IPS DF 4.7 (cell line): ENCODE results near the gene CALHM2.
"Not testable (repeated sequence)": the region's sequence is repeated elsewhere in the genome, so short reads cannot be mapped to it uniquely, and the experiment has no call there.

Experiments used
- DNase-seq: peaks from one replicate; pipeline ENCODE4 v3.0.0-alpha.2; 2013; ENCODE audit warnings: low spot score; ENCODE audit errors: extremely low read depth

The CALHM2 gene, protein sequence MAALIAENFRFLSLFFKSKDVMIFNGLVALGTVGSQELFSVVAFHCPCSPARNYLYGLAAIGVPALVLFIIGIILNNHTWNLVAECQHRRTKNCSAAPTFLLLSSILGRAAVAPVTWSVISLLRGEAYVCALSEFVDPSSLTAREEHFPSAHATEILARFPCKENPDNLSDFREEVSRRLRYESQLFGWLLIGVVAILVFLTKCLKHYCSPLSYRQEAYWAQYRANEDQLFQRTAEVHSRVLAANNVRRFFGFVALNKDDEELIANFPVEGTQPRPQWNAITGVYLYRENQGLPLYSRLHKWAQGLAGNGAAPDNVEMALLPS

DNA sequence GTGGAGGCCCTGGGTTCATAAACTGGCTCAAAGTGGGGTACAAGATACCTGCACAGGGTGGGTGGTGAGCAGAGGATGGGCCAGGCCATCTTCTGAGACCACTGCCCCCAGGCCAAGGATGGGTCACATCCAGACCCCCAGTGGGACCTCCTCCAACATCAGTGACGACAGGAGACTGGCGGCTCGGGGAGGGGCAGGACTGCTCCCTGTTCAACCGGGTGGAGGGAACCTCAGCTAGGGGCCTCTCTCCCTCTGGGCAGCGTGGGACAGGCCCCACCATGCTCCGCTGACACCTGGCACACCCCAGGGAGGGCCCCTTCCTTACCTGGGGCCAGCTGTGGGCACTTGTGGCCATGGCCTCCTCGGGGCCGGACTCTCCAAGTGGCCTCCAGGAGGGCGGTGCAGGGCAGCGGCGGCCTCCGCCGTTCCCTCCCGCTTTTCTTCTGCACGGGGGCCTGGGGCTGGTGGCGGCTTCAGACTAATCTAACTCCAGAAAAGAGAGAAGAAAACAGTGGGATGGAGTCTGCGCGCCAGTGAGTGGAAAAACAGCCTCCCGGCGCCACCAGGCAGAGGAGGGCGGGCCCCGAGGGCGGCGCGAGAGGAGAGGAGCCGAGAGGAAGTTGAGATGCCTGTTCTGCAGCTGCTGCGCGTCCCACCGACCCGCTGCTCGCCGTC lies at the start of gene CALHM2:
Gene CALHM2, minus strand, starts transcription at position 540 of the 675 bp plus-strand sequence. CDS start 2,429 bp downstream, outside the sequence.
- DNase-seq: no peak

DNA sequence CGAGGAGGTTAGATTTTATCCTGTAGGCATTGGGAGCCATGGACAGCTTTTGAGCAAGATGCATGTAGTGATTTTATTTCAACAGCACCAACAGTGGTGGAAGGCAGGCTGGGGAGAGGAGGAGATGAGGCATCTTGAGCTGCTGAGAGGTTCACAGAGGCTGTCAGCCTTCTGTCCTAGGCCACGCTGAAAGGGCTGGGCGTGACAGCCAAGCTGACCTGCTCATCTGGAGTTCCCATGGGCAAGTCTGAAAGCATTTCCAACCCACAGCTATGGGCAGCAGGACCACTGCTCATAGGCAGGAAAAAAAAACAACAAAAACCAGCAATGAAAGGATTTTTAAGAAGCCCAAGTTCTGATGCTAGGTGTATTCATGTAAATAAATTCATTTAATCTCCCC lies 49.0 kb upstream of the CALHM2 start:
- no peak for DNase-seq

DNA sequence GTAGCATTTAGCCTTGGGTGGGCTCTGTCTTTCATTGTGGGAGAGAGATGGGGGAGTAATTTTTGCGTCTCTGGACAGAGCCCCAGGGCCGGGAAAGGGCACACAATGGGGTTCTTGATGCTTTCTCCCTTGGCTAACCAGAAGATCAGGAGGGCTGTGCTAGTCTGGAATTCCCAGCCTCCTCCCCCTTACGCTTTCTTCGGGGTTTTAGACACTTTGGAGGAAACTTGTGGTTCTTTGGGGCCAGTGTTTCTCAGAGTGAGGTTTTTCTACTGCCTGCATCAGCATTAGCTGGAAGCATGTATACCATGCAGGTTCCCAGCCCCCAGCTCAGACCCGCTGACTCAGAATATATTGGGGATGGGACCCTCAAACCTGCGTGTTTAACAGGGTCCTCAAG lies 48.3 kb upstream of the CALHM2 start:
- DNase-seq: no peak

DNA sequence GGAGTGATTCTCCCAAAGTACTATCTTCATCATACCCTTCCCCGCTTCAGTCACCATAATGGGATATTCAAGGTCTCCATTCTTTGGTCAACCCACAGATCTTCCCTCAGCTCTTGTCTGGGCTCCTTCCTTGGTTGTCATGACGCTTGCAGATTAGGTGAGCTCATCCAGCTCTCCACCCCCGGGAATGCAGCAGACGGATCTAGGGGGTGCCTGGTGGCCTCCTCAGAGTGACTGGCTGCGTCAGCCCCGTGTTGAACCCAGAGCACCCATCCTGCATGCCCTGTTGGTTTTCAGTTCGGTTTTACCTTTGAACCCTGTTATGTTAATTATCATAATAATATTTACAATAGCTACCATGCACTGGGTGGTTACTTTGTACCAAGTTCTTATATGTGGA lies 47.7 kb upstream of the CALHM2 start:
- DNase-seq: no peak

DNA sequence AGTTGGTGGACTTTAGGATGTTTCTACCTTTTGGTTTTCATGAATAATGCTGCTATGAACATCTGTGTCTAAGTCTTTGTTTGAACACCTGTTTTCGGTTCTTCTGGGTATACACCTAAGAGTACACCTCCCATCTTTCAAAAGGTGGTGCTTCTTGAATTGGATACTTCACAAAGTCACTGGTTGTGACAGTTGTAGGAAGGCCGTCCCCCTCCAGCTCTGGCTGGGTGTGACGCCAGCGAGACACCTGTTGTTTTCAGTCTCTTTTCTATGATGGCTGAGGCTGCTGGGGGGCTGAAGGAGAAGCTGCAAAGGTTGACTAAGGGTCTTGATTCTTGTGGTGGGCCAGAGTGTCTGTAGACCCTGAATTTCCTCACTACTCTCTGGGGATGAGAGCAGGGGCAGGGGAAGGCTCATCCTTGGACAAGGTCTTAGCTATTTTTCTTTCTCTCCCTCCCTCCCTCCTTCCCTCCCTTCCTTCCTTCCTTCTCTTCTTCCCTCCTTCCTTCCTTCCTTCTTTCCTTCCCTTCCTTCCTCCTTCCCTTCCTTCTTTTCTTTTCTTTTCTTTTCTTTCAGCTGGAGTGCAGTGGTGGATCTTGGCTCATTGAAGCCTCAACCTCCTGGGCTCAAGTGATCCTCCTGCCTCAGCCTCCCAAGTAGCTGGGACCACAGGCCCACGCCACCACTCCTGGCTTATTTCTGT lies 46.9 kb upstream of the CALHM2 start:
- no peak for DNase-seq

DNA sequence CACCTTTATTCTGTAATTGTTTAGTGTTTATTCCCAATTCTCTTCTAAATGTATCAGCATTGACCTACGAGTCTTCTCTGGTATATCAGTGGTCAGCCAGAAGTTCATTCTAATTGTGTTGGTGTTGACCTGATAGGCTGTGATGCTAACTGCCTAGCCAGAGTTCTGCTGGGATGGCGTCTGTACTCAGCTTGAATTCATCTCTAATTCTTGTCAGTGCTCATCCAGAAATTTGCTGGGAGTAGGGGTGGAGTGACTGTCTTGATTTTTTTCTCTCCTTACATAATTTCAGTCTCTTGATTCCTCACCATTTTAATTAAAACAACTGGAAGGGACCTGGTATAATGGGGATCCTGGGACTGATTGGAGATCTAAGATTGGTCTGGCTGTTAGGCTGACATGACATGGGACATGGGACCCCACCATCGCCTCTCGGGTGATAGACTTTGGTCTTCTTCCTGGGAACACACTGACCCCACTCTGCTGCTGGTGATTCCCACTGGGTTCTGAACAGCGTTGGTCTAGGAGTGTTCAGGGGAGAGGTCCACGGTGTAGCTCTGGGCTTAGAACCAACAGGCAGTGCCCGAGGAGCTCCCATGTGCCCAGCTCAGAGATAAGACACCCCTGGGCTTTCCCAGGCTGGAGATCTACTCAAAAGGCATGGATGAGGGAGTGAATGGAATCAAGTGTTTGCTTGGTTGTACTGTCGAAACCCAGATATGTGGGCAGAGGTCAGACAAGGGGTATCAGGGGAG lies 45.2 kb upstream of the CALHM2 start:
- DNase-seq: no peak

DNA sequence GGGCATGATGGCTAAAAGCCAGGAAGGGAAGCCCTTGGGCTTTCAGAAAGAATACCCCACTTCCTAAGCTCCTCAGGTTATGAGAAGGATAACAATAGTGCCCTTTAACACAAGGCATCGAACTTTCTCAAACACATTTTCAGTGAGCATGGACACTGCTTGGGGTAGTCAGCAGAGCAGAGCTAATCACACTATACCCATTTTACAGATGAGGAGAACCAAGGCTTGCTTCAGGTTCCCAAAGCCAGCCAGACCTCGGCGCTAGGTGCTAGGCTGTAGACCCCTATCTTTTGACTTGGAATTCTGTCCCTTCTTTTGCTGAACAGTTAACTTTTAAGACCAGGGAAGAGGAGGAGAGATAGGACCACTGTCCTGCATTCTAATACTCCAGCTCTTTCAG lies 43.2 kb upstream of the CALHM2 start:
- DNase-seq: no peak

DNA sequence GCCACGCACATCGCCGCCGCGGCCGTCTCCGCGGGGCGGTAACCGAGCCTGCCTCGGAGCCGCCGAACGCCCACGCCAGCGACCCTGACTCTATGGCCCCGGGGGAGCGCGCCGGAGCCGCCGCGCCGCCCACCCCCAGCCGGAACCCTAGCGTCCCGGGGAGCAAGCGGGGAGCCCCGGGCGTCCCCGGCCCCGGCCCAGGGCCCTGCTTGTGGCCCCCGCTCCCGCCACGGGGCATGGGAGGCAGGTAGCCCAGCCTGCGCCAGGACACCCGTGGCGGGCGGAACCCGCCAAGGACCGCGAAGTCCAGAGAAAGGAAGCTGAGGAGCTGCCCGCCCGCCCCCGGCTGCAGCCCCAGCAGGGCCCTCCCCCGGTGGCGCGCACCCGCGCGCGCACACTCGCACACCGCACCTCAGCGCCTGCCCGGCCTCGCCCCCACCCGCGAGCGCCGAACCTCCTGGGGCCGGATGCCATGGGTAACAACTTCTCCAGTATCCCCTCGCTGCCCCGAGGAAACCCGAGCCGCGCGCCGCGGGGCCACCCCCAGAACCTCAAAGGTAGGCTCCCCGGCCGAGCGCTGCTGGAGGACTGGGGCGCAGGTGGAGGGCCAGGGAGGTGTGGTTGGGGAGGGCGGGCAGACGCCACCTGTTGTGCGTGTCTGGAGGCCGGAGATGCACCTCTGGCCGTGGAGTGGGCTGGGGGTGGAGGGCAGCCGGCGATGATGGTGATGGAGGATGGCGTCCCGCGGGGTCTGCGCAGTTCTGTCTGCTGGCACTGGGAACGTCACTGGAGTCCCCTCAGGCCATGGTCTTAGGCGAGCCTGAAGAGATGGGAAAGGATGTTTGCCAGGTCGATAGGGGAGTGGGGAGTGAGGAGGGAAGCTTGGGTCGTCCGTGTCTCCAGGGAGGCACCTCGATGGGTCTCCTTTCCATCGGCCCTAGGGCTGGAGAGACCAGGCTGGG lies 42.0 kb upstream of the CALHM2 start:
- DNase-seq: no peak

DNA sequence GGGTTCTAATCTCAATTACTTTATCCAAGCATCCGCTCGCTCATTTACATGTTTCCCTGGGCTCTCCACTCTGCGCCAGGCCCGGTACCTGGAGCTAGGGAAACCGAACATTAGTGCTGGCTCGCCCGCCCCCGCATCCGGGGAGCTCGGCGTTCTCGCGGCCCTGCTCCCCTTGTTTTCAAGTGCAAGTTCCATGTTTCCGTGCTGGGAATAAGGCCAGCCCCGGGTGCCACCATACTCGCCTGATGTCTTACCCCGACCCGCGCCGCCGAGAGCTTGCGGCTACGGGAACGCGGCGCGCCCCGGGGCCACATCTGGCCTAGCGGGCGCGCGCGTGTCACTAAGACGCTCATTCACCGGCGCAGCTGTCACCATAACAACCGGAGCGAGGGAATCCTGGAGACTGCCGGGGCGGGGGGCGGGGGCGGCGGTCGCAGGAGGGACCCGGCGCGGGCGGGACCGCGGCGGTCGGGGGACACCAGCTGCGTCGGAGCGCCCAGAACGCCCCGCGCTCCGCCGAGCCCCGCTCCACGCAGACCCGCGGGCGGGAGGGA lies 41.3 kb upstream of the CALHM2 start, which contains the start of gene NEURL1:
Gene NEURL1, plus strand, starts transcription at position 344 of the 554 bp plus-strand sequence. CDS start 683 bp downstream, outside the sequence.
- no peak for DNase-seq

DNA sequence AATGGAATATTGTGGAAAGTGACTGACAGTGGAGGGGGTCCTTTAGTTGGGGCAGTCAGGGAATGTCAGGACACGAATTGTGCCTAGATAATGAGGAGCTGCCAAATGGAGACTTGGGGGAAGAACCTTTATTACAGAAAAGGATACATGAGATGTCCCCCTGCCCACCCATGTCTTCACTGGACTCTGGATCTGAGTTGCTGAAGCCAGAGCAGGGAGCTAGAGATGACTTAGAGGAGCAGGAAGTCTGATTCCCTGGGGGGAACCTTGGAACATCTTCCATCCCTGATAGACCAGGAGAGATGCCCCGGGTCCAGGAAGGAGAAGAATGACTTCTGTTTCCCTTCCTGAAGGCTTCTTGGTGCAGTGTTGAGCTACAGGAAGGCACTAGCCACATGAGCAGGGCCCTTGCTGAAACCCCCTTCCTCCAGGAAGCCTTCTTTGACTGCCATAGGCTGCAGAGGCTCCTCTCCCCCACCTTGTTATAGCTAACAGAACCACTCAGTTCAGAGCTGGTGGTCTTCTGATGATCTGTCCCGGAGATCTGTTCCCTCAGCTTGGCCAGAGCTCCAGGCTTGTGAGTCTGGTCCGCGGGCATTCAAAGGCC lies 40.6 kb upstream of the CALHM2 start:
- DNase-seq: no peak

DNA sequence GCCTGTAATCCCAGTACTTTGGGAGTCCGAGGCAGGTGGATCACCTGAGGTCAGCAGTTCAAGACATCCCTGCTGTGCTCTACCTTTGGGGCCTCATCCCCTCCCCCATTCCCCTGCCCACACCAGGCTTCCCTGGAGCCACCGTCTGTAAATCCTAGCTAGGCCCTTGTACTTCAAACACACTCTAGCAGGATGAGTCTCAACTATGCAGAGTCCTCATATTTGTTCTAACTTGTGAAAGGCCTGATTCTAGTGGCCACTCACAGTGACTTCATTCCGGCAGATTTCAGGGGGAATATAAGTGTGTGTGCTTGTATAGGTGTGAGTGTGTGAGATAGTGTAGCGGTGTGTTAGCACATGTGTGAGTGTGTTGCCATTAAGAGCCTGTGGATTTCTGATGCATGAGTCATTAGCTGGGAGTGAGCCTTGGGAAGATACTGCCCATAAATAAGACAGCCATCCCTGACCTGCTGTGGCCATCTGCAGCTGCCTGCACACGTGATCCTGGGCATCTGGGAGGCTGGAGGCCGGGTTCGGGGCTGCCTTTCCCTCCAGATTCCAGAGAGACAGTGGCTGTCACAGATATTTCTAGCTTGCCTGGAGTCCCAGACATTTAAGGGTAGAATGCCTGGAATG lies 39.7 kb upstream of the CALHM2 start:
- no peak for DNase-seq

DNA sequence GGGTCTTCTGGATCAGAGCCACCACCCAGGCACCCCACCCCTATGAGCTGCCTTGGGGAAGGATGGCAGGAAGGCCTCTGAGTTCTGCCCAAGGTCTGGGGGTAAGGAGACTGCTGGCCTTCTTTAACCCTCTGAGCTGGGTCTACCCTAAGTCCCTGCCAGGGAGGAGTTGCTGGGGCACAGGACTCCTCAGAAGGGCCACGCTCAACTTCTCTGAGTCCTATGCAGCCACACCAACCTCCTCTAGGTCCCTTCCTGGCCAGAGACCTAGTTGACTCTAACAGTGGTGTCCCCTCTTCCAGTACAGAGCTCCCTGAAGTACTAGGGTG lies 38.8 kb upstream of the CALHM2 start:
- no peak for DNase-seq

DNA sequence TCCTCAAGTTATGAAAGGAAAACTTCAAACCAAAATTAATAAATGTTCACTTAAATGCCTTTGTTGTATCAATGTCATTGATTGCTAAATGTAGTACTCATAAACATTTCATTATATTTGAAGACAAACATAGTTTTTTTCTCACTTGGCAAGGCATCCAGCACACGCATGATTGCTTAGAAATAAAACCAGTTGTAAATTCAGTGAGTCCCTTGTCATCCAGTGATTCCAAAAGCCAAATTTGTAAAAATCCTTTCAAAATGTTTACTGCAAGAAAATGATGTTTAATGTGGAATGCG lies 35.2 kb upstream of the CALHM2 start:
- no peak for DNase-seq

DNA sequence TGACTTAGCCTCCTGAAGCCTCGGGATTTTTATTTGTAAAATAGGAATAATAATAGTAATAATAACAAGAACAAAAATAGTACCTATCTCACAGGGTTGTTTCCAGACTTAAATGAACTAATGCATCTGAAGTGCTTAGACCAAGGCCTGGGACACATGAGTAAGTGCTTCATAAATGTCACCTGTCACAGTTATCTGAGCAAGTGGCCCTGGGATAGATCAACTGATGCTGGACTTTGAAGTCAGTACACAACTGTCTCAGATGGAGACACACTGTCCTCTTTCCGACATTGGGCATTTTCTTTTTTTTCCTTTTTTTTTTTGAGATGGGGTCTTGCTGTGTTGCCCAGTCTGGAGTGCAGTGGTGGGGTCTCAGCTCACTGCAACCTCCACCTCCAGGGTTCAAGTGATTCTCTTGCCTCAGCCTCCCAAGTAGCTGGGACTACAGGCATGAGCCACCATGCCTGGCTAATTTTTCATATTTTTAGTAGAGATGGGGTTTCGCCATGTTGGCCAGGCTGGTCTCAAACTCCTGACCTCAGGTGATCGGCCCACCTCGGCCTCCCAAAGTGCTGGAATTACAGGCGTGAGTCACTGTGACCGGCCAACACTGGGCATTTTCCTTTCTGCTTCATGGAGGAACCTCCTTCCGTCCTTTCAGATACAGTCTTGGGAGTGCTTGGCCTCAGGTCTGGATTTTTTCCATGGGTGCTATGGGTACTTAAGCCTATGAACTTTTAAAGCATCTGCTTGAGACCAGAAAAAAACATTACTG lies 34.7 kb upstream of the CALHM2 start:
- DNase-seq: not testable (repeated sequence)

DNA sequence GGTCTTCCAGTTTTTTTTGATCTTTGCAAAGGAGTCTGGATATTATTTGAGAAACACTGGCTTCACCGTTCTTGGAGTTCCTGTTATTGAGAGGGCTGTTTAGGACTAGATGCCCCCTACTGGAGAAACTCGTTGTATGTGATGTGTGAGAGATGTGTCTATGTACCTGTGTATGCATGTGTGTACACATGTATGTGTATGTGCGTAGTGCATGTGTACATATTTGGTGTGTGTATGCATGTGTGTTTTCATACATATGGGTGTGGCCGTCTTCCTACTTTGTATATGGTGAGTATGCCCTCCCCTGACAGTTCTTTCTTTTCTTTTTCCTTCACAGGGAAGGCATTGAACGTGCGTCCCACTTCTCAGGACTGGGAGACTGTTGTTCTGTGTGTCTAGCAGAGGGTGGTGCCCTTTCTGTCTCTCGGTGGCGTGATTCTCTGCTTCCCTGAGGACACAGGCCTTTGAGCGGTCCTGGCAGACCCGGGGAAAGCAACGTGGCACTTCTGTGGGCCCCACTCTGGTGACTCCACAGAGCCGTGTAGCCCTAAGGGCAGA lies 29.9 kb upstream of the CALHM2 start:
- no peak for DNase-seq

DNA sequence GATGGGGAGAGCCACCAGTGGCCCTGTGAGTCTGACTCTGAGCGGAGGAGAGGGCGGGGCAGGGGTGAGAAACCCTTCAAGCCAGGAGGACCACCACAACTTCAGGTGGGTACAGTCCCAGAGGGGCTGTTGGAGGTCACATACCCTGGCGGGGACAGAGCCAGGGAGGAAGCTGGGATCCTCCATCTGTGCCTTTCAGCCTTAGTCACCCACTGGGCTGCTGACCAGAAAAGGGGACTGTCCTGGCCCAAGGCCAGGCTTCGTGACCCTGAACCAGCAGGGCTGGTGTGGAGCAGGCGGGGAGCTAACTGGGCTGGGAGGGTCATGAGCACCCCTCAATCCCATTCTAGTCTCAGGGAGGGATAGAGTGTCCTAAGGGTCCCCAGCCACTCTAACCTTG lies 28.4 kb upstream of the CALHM2 start:
- DNase-seq: no peak

DNA sequence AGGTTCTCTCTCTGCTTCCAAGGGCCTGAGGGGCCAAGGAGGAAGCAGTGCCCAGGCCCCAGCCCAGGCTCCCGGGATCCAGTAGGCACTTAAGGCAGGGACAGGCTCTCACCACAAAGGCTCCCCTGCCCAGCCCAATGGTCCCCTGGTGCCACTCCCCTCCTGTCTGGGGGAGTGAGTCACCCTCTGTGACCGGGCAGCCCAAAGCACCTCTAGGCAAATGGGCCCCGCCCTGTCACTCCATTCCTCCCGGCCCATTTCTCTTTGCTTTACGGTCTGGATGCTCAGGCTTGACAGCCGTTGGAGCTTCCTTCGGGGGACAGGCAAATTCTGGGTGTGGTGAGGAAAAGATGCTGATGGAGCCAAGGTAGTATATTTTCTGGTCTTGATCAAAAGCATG lies 27.0 kb upstream of the CALHM2 start, which contains the start of gene CALHM3:
Gene CALHM3, minus strand, starts transcription at position 106 of the 400 bp plus-strand sequence. CDS start 208 bp downstream, outside the sequence.
- no peak for DNase-seq

DNA sequence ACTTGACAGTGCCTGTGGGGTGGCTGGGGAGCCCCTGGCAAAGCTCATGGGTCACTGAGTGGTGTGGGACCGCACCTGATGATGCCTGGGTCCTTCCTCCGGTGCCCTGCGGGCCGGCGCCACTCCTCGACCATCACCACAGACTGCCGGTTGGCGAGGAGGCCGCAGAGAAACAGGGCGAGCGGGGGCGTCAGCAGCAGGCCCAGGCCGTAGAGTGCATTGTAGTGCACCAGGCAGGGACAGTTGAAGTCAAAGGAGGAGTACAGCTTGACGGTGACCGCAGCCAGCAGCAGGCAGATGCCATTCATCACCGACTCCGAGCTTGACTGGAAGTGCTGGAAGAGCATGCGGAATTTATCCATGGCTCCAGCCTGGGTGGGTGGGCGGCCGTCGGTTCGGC lies 26.5 kb upstream of the CALHM2 start:
- DNase-seq: no peak
